K562 (cell line): ENCODE measurements around the gene CTBP2. TPM values are rescaled to one million over a fixed set of nuclear protein-coding genes. Genes with fewer than 3 reads are reported as not detected.

Experiments used
- CCNT2 ChIP-seq: IDR thresholded peaks from 2 replicates; pipeline ENCODE4 v1.6.1; 2011; ENCODE audit warnings: borderline replicate concordance, low read depth, mild to moderate bottlenecking, moderate library complexity, mixed read lengths, low read length; ENCODE audit not compliant: insufficient read length; ENCODE audit errors: extremely low read depth
- ESRRA ChIP-seq: fragments of 450-650 bp; IDR thresholded peaks from 2 replicates; pipeline ENCODE4 v1.6.1; 2014; ENCODE audit warnings: low read depth, mild to moderate bottlenecking, moderate library complexity, borderline replicate concordance
- L3MBTL2 ChIP-seq: fragments of 450-650 bp; IDR thresholded peaks from 2 replicates; pipeline ENCODE4 v1.6.1; 2016; ENCODE audit warnings: mild to moderate bottlenecking, moderate library complexity
- NCOA4 ChIP-seq: fragments of 450-650 bp; IDR thresholded peaks from 2 replicates; pipeline ENCODE4 v1.6.1; 2018; ENCODE audit warnings: mild to moderate bottlenecking; ENCODE audit not compliant: partially characterized antibody
- NELFE ChIP-seq: IDR thresholded peaks from 2 replicates; pipeline ENCODE4 v1.6.1; 2011; ENCODE audit warnings: mild to moderate bottlenecking; ENCODE audit not compliant: insufficient read depth, insufficient read length
- NONO ChIP-seq, 2 experiments: fragments of 200-400 bp in 1 of 2; fragments of 450-650 bp in 1 of 2; formaldehyde crosslinking in 1 of 2; IDR thresholded peaks; 2 replicates each; pipeline ENCODE4 v1.6.1; 2017; ENCODE audit warnings: low read depth in 2 of 2, mild to moderate bottlenecking in 2 of 2, moderate library complexity in 2 of 2, low read length in 1 of 2
- NR4A1 ChIP-seq, 2 experiments: fragments of 250-450 bp in 1 of 2; fragments of 450-650 bp in 1 of 2; sonication (Bioruptor Pico) in 1 of 2; IDR thresholded peaks; 2 replicates each; pipeline versions ENCODE4 v1.4.0 to v1.6.1; 2016 to 2020; ENCODE audit warnings: mild to moderate bottlenecking in 2 of 2, missing compliant biosample characterization in 1 of 2, missing genetic modification characterization in 1 of 2, moderate library complexity in 1 of 2
- PHB2 ChIP-seq: fragments of 450-650 bp; IDR thresholded peaks from 2 replicates; pipeline ENCODE4 v1.6.1; 2017; ENCODE audit warnings: low read depth
- RNF2 ChIP-seq: sonication (generic); IDR thresholded peaks from 2 replicates; pipeline ENCODE4 v1.6.1; 2016
- SOX6 ChIP-seq: fragments of 450-650 bp; IDR thresholded peaks from 2 replicates; pipeline ENCODE4 v1.6.1; 2014; ENCODE audit warnings: mild to moderate bottlenecking
- STAT5A ChIP-seq: IDR thresholded peaks from 2 replicates; pipeline ENCODE4 v1.6.1; 2012; ENCODE audit warnings: low read length, inconsistent platforms, borderline replicate concordance
- SUPT5H ChIP-seq: fragments of 450-650 bp; IDR thresholded peaks from 2 replicates; pipeline ENCODE4 v1.6.1; 2016
- TOE1 ChIP-seq, 2 experiments: fragments of 450-650 bp in 1 of 2; sonication (generic) in 1 of 2; formaldehyde crosslinking in 1 of 2; IDR thresholded peaks; 2 replicates each; pipeline versions ENCODE4 v1.7.1 to v1.8.0; 2016 to 2022; ENCODE audit warnings: borderline replicate concordance in 2 of 2, mild to moderate bottlenecking in 2 of 2, antibody characterized with exemption in 1 of 2, inconsistent platforms in 1 of 2, low read depth in 1 of 2, missing genetic modification reagents in 1 of 2, moderate library complexity in 1 of 2
- TRIM24 ChIP-seq, 2 experiments: fragments of 450-650 bp; IDR thresholded peaks; 2 replicates each; pipeline ENCODE4 v1.6.1; 2016
- ZC3H4 ChIP-seq: sonication (generic); formaldehyde crosslinking; IDR thresholded peaks from 2 replicates; pipeline ENCODE4 v1.9.0; 2021; ENCODE audit warnings: missing genetic modification reagents, borderline replicate concordance
- ZNF584 ChIP-seq: fragments of 200-800 bp; sonication (Bioruptor generic); IDR thresholded peaks from 2 replicates; pipeline ENCODE4 v1.6.1; 2016; ENCODE audit warnings: low read depth, mild to moderate bottlenecking, missing genetic modification characterization, missing compliant biosample characterization
- polyA plus RNA-seq, 8 experiments: library from polyadenylated mRNA; depleted of rRNA in 4 of 8; stranded (reverse) in 5 of 8; unstranded in 3 of 8; fragments of >200 nt; fragmentation: Nextera tagmentation in 2 of 8; fragmentation: Illumina TruSeq in 1 of 8; extraction: Ambion mirVana in 2 of 8; extraction: Trizol in 1 of 8; gene quantifications; 2 replicates each; pipeline versions ENCODE4 v1.2.1 to v1.2.3, GENCODE V29; 2011 to 2014; ENCODE audit warnings: inconsistent platforms in 1 of 8, missing spikeins in 1 of 8
- total RNA-seq, 7 experiments: library from RNA; depleted of rRNA in 6 of 7; stranded (reverse); fragments of >200 nt in 6 of 7; fragmentation: Illumina TruSeq in 2 of 7; extraction: Trizol in 2 of 7; gene quantifications; 2 replicates each; pipeline versions ENCODE4 v1.2.1 to v1.2.3, GENCODE V29; 2011 to 2021; ENCODE audit warnings: low replicate concordance in 1 of 7
- TF ChIP-seq, protein P1 (sequence below): fragments of 450-650 bp; IDR thresholded peaks from 2 replicates; pipeline ENCODE4 v1.6.1; 2016; ENCODE audit warnings: mild to moderate bottlenecking, moderate library complexity

Gene CTBP2
- total and polyA plus RNA-seq, 9 of the 15 experiments (the other 6 are each of a cell fraction or from before 2014, with no cell fraction given): 1.3 to 8.8 (median 5.1) TPM

- no peak for TF ChIP-seq NELFE
- TF ChIP-seq SOX6: peak; percentile 79
- TF ChIP-seq PHB2: peak; percentile 80
- TF ChIP-seq CCNT2: peak; percentile 83
- peak; percentile 63; the same call in 1 of the 2 replicates for TF ChIP-seq L3MBTL2
- TF ChIP-seq NR4A1 (CRISPR knock-in tag; IDR thresholded peaks at IDR 0.05): no peak
- TF ChIP-seq NR4A1 (tag; IDR thresholded peaks at IDR 0.05): peak; percentile 54; the same call in 1 of the 2 replicates
- peak; percentile 78 for TF ChIP-seq STAT5A
- TF ChIP-seq ESRRA: 0 out of 2 replicates have a peak, but pooled peaks have one; percentile 27
- TF ChIP-seq ZNF584 (CRISPR knock-in tag): peak; percentile 45; the same call in 1 of the 2 replicates
- TF ChIP-seq, protein P1, sequence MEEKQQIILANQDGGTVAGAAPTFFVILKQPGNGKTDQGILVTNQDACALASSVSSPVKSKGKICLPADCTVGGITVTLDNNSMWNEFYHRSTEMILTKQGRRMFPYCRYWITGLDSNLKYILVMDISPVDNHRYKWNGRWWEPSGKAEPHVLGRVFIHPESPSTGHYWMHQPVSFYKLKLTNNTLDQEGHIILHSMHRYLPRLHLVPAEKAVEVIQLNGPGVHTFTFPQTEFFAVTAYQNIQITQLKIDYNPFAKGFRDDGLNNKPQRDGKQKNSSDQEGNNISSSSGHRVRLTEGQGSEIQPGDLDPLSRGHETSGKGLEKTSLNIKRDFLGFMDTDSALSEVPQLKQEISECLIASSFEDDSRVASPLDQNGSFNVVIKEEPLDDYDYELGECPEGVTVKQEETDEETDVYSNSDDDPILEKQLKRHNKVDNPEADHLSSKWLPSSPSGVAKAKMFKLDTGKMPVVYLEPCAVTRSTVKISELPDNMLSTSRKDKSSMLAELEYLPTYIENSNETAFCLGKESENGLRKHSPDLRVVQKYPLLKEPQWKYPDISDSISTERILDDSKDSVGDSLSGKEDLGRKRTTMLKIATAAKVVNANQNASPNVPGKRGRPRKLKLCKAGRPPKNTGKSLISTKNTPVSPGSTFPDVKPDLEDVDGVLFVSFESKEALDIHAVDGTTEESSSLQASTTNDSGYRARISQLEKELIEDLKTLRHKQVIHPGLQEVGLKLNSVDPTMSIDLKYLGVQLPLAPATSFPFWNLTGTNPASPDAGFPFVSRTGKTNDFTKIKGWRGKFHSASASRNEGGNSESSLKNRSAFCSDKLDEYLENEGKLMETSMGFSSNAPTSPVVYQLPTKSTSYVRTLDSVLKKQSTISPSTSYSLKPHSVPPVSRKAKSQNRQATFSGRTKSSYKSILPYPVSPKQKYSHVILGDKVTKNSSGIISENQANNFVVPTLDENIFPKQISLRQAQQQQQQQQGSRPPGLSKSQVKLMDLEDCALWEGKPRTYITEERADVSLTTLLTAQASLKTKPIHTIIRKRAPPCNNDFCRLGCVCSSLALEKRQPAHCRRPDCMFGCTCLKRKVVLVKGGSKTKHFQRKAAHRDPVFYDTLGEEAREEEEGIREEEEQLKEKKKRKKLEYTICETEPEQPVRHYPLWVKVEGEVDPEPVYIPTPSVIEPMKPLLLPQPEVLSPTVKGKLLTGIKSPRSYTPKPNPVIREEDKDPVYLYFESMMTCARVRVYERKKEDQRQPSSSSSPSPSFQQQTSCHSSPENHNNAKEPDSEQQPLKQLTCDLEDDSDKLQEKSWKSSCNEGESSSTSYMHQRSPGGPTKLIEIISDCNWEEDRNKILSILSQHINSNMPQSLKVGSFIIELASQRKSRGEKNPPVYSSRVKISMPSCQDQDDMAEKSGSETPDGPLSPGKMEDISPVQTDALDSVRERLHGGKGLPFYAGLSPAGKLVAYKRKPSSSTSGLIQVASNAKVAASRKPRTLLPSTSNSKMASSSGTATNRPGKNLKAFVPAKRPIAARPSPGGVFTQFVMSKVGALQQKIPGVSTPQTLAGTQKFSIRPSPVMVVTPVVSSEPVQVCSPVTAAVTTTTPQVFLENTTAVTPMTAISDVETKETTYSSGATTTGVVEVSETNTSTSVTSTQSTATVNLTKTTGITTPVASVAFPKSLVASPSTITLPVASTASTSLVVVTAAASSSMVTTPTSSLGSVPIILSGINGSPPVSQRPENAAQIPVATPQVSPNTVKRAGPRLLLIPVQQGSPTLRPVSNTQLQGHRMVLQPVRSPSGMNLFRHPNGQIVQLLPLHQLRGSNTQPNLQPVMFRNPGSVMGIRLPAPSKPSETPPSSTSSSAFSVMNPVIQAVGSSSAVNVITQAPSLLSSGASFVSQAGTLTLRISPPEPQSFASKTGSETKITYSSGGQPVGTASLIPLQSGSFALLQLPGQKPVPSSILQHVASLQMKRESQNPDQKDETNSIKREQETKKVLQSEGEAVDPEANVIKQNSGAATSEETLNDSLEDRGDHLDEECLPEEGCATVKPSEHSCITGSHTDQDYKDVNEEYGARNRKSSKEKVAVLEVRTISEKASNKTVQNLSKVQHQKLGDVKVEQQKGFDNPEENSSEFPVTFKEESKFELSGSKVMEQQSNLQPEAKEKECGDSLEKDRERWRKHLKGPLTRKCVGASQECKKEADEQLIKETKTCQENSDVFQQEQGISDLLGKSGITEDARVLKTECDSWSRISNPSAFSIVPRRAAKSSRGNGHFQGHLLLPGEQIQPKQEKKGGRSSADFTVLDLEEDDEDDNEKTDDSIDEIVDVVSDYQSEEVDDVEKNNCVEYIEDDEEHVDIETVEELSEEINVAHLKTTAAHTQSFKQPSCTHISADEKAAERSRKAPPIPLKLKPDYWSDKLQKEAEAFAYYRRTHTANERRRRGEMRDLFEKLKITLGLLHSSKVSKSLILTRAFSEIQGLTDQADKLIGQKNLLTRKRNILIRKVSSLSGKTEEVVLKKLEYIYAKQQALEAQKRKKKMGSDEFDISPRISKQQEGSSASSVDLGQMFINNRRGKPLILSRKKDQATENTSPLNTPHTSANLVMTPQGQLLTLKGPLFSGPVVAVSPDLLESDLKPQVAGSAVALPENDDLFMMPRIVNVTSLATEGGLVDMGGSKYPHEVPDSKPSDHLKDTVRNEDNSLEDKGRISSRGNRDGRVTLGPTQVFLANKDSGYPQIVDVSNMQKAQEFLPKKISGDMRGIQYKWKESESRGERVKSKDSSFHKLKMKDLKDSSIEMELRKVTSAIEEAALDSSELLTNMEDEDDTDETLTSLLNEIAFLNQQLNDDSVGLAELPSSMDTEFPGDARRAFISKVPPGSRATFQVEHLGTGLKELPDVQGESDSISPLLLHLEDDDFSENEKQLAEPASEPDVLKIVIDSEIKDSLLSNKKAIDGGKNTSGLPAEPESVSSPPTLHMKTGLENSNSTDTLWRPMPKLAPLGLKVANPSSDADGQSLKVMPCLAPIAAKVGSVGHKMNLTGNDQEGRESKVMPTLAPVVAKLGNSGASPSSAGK: peak; percentile 48; the same call in 1 of the 2 replicates
- TF ChIP-seq TRIM24 (IDR thresholded peaks at IDR 0.05): peak; percentile 63 to 84
- TF ChIP-seq NCOA4: no peak
- 0 out of 2 replicates have a peak, but pooled peaks have one; percentile 6 for TF ChIP-seq SUPT5H
- 0 out of 2 replicates have a peak, but pooled peaks have one; percentile 49 for TF ChIP-seq RNF2
- 0 out of 4 replicates have a peak, but pooled peaks of 1 of the 2 experiments have one; percentile 47 for TF ChIP-seq NONO (IDR thresholded peaks at IDR 0.05; ENCODE audit: low read depth in 2 of 2, low read length in 1 of 2)
- TF ChIP-seq TOE1 (IDR thresholded peaks at IDR 0.05; ENCODE audit: borderline replicate concordance): no peak
- TF ChIP-seq TOE1 (CRISPR knock-in tag; IDR thresholded peaks at IDR 0.05; ENCODE audit: borderline replicate concordance, low read depth): no peak
- TF ChIP-seq ZC3H4 (CRISPR knock-in tag): no peak
These were observed 111.0 kb downstream of the CTBP2 start (continued) for GRCh38 chr10:125049216-125049881.
